Activated CD8-positive, alpha-beta T cell treated with anti-CD3 and anti-CD28 coated beads for 36 hours (primary cell): ENCODE data around the gene NRG3. TPM values are rescaled to one million over a fixed set of nuclear protein-coding genes. Genes with fewer than 3 reads are reported as not detected.

ENCODE experiments used
- ATAC-seq: fragments of 200-7000 bp; cut with Tn5 transposase; one replicate; pipeline ENCODE4 v1.10.0; 2021; ENCODE audit warnings: mild to moderate bottlenecking, moderate library complexity
- CTCF ChIA-PET: fragments of 350-600 bp; sonication (Branson Sonifier 250); formaldehyde crosslinking; loops from one replicate; lab custom pipeline; 2021; ENCODE audit warnings: antibody characterized with exemption; lab: Charles Lee
- POLR2A ChIA-PET: fragments of 350-600 bp; sonication (Branson Sonifier 250); formaldehyde crosslinking; loops from one replicate; lab custom pipeline; 2021; ENCODE audit warnings: antibody characterized with exemption; lab: Charles Lee
- DNase-seq: peaks from one replicate; pipeline ENCODE4 v3.0.0-alpha.2; 2020
- H3K27ac Mint-ChIP-seq: one replicate; pipeline ENCODE4 v1.8.0; 2021; ENCODE audit warnings: mild to moderate bottlenecking, mixed read lengths
- H3K27me3 Mint-ChIP-seq: one replicate; pipeline ENCODE4 v1.8.0; 2021; ENCODE audit warnings: mixed read lengths
- H3K36me3 Mint-ChIP-seq: one replicate; pipeline ENCODE4 v1.8.0; 2021; ENCODE audit warnings: low read depth, mixed read lengths
- H3K4me1 Mint-ChIP-seq: one replicate; pipeline ENCODE4 v1.8.0; 2021; ENCODE audit warnings: low read depth, mixed read lengths
- H3K4me3 Mint-ChIP-seq: one replicate; pipeline ENCODE4 v1.8.0; 2021; ENCODE audit warnings: mild to moderate bottlenecking, moderate library complexity, mixed read lengths
- H3K9me3 Mint-ChIP-seq: one replicate; pipeline ENCODE4 v1.8.0; 2021; ENCODE audit warnings: mixed read lengths
- CTCF ChIP-seq: fragments of 200-600 bp; IDR thresholded peaks from one replicate; pipeline ENCODE4 v1.8.0; 2022; ENCODE audit warnings: antibody characterized with exemption, mild to moderate bottlenecking
- intact Hi-C: fragments of 100-400 bp; cut with micrococcal nuclease; formaldehyde crosslinking; loops from one replicate; pipeline ENCODE4 v1.10.0; 2022
- total RNA-seq, 2 experiments: library from RNA; stranded (reverse); gene quantifications; one replicate each; pipeline ENCODE4 v1.2.3, GENCODE V29; 2021

Gene NRG3
- total RNA-seq, 2 experiments from 2014 or later = not detected

GRCh38 chr10:82267465-82267864 is 392.5 kb downstream of the NRG3 start:
- no peak for DNase-seq
- H3K4me3 Mint-ChIP-seq = no peak overlapping the region
- intact Hi-C loops = no loop called here
- no peaks in the 10 kb centered on the region for H3K27me3 Mint-ChIP-seq
- no peak for ATAC-seq
- CTCF ChIA-PET = no interaction called here
- H3K27ac Mint-ChIP-seq = no peak overlapping the region
- no peaks in the 10 kb centered on the region for H3K4me1 Mint-ChIP-seq
- TF ChIP-seq CTCF = no peak
- H3K36me3 Mint-ChIP-seq = no peaks in the 10 kb centered on the region
- POLR2A ChIA-PET = no interaction called here
- peaks cover 4% of the 10 kb centered on the region for H3K9me3 Mint-ChIP-seq

GRCh38 chr10:82267960-82268359 is 393.0 kb downstream of the NRG3 start:
- peaks cover 3% of the 10 kb centered on the region for H3K9me3 Mint-ChIP-seq
- no peaks in the 10 kb centered on the region for H3K4me1 Mint-ChIP-seq
- no peaks in the 10 kb centered on the region for H3K27me3 Mint-ChIP-seq
- no peaks in the 10 kb centered on the region for H3K36me3 Mint-ChIP-seq
- POLR2A ChIA-PET = no interaction called here
- H3K4me3 Mint-ChIP-seq = no peak overlapping the region
- no peak for TF ChIP-seq CTCF
- intact Hi-C loops = no loop called here
- H3K27ac Mint-ChIP-seq = no peak overlapping the region
- no peak for DNase-seq
- no peak for ATAC-seq
- CTCF ChIA-PET = no interaction called here

DNA sequence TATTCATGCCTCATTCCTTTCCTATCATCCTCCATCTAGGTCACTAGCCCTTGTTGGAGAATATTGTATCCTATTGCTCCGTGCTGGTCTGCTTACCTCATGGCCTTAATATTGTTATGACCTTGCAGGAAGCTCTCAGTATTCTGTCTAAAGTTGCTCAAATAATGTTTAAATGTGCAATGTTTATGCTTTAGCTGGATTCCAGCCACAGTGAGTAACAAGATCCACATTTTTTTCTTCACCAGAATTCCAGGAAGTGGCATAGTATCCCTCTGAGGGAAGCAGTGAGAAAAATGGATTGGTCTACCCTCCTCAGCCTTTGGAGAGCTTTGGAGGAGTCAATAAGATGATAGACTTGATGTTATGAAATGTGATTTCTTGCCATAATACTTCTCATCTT is 402.6 kb downstream of the NRG3 start:
- ATAC-seq = no peak
- Mint-ChIP-seq H3K4me3 (no peak overlapping the region), H3K9me3 (peaks cover 2% of the 10 kb centered on the region), H3K36me3 (no peaks in the 10 kb centered on the region), H3K27me3 (no peaks in the 10 kb centered on the region), H3K27ac (no peak overlapping the region), H3K4me1 (no peaks in the 10 kb centered on the region)
- intact Hi-C loops = no loop called here
- ChIA-PET CTCF (no interaction called here), POLR2A (no interaction called here)
- no peak for DNase-seq
- no peak for TF ChIP-seq CTCF

DNA sequence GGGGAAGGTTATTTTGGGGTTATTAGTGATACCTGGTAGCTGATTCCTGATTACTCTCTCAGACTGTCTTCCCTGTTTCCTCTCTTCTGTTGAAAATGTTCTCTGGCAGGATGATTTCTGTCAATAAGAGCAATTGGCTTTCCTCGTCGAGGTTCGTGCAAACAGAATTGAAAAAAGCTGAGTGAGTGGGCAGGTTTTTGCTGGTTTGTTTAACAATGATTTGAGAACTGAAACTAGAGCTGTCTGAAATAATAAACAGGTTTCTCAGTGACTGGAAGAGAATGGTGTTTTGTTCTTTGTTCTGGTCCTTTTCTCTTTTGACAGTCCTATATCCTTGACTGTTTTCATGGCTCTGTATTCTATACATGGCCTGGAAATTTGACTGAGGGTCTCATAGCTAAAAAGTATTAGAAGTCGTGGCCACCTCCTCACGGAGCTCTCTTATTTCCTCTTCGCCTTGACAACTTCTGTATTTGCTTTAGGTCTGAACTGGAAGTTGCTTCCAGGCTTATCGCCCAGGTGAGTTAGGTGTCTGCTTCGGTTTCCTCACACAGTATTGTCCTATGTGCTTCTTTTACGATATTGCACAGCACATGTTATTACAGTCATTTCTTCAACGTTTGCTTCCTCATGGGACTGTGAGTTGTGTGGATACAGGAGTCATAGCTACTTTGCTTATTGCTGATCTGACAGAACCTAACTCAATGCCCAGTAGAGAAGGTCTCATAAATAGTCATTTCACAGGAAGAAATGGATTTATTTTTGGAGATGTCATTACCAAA is 403.6 kb downstream of the NRG3 start:
- intact Hi-C loops = no loop called here
- H3K4me3 Mint-ChIP-seq = no peak overlapping the region
- H3K4me1 Mint-ChIP-seq = no peaks in the 10 kb centered on the region
- DNase-seq (no peak), ATAC-seq (no peak)
- TF ChIP-seq CTCF = no peak
- H3K27ac Mint-ChIP-seq = no peak overlapping the region
- POLR2A ChIA-PET = no interaction called here
- H3K36me3 Mint-ChIP-seq = no peaks in the 10 kb centered on the region
- no peaks in the 10 kb centered on the region for H3K27me3 Mint-ChIP-seq
- CTCF ChIA-PET = no interaction called here
- peaks cover 5% of the 10 kb centered on the region for H3K9me3 Mint-ChIP-seq

DNA sequence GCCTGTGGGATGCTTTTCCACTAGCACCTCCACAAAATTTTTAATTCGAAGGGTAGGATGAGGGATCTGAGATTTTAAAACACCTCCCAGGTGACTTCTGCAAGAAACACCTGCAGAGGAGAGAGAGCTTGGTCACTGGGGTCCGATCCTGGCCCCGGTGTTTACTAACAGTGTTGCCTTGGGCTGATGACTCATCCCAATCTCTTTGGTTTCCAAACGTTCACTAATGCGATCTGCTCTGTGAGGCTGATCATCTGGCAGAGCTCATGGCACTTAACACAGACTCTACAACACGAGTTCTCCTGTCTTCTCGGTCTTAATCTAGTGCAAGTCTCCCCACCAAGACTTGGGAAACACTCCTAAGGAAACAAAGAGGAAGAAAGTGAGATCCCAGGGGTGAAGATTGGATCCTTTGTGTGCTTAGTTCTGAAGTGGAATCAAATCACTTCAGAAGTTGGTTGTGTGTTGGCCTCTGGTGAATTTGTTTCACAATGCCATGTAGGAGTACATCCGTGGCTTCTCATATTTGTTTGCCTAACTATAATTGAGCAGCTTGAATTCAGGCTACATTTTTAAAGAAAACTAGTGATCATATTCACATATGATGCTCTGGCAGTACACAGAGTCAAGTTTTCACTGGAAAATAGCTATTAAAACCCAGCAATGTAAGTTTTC is 407.9 kb downstream of the NRG3 start:
- H3K27me3 Mint-ChIP-seq = no peaks in the 10 kb centered on the region
- POLR2A ChIA-PET = no interaction called here
- H3K27ac Mint-ChIP-seq = no peak overlapping the region
- intact Hi-C loops = no loop called here
- CTCF ChIA-PET = no interaction called here
- H3K9me3 Mint-ChIP-seq = peaks cover 5% of the 10 kb centered on the region
- no peak for DNase-seq
- H3K36me3 Mint-ChIP-seq = no peaks in the 10 kb centered on the region
- H3K4me1 Mint-ChIP-seq = no peaks in the 10 kb centered on the region
- no peak overlapping the region for H3K4me3 Mint-ChIP-seq
- ATAC-seq = no peak
- TF ChIP-seq CTCF = no peak
